HG03135 (cell line): ENCODE results near the gene LCP1.

Experiments
- ATAC-seq: cut with Tn5 transposase; IDR thresholded peaks from one replicate; pipeline ENCODE4 v1.9.1; 2021; ENCODE audit warnings: mild to moderate bottlenecking, moderate library complexity; ENCODE audit not compliant: unreplicated experiment

Gene LCP1

DNA sequence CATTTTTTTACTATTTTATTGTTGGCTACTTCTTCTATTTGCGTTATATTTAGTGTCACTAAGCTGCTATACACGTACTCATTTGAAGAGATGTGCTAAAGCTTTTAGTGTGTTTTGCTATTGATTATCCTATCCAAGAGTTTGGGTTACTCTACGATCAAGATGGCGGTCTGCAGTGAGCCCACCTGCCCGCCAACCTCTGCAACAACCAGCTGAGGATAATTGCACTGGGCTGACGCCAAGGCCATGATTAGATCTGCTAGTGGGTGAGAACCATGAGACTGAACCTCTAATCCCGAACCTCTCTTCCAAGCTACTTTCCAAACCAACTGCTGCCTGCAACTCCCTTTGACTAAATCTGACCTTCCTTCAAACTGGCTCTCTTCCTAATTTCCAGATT is 78.9 kb downstream of the LCP1 start:
- ATAC-seq = no peak

DNA sequence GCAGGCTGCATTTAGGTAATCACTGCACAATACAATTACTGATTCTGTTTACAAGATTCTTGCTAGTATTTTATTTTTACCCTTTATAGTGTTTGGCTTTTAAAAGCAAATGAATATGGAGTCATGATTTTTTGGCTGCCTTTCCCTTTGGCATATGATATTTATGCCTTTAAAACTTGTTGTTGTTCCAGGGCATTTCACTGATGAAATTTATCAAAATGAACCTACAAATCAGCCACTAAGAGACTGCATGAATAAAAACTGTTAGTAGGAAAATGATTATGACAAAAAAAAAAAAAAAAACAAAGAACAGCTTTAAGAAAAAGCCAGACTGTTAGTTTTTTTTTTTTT is 79.7 kb downstream of the LCP1 start:
- no peak for ATAC-seq

DNA sequence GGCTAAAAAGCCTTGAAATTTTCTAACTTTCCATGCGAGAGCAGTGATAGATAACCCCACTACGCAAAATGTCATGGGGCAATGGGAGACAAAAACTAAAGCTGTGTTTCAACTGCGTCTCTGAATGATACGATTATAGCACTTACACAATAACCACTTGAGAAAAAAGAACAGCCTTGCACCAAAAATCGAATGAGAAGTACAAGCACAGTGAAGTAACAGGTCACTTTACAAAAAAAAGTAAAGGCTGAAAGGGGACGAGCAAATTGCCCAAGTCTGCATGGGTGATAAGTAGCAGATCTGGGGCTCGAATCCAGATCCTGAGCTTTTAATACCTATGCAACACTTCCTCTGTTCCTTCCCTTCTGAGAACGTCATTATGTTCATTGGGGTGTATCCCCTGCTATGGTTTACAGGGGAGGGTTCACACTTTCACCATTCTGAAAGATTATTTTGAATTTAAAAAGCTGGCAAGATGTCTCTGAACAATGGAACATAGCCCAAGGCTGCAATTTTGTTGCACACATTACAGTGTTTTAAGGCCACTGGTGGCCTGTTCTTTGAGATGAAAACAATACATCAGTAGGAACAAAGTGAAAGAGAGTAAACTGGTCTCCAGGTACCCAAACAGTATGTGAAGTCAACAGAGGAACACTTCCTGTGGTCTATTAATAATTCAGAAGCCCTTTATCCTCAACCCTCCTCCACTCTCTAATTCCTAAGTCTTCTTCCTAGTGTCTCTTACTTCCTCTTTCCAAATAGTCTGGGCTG is 80.3 kb downstream of the LCP1 start:
- no peak for ATAC-seq

DNA sequence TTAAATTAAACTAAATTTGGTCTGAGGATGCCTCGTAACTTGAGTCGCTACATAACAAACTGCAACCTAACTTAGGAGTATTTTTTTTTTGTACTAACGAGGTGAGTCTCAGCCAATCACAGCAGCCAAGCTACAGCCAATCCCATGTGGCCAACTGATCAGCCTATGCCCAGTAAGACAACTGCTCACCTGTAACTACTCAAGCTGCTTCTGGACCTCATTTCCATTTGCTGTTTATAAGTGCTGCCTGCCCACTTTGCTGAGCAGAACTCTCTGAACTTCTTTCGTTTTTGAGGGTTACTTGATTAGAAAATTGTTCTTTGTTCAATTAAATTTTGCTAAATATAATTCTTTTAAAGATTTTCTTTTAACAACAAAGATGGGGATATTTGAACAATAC is 81.0 kb downstream of the LCP1 start:
- ATAC-seq = no peak

DNA sequence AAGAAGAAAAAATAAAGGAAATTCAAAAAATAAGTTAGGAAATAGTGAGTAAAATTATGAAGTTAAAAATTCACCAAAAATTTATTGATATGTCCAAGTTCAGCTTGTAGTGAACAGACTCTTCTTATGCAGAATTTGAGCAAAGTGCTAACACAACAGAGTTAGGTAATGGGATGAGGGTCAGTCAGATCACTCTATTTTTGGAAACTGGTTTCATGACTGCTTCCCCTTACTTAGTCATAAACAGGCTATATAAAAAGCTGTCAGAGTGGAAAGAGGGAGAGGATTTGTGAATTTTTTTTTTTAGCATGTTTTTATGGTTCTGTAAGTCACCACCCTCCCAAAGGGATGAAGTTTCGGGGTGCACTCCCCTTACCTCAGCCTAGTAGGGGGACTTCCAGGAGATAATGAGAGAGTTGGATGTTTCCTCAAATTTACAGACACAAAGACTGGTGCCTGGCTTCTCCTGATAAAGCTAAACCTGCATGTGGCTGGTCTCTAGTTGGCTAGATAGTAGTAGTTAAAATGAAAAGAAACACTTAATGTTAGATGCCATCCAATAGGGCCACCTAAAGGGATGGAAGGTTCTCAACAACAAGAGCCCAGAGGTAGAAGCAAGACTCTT is 81.7 kb downstream of the LCP1 start:
- ATAC-seq = no peak

DNA sequence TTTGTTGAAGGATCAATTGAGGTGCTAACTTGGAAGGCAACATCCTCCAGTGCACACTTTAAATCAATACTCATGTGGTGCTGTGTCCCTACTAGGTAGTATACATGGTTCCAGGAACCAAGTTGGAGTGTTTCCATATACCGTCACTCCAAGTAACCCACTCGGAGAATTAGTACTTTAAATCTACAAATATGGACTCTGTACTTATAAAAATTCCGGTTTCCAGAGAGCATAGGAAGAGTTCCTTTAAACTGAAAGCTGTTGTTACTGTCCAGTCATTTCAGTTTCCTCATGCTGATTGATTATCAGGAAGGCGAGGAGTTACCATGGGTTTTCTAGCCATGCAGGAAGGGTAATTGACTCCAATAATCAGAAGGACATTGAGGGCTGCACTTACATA is 84.3 kb downstream of the LCP1 start:
- no peak for ATAC-seq

DNA sequence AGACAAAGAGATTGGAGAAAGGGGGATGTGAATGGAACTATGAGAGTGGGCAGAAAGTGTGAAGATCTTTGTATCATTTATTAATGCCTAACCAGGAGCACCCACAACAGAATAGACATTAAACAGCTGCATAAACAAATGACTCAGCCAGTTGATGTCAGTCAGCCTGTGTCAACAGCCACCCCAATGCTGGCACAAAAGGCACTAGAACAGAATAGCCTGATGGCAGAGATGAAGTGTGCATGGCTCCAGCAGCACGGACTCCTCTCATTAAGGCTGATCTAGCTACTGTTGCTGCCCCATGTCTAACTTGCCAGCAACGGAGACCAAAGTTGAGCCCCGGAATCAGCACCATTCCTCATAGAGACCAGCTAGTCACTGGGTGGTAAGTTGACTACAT is 85.0 kb downstream of the LCP1 start:
- ATAC-seq = no peak

DNA sequence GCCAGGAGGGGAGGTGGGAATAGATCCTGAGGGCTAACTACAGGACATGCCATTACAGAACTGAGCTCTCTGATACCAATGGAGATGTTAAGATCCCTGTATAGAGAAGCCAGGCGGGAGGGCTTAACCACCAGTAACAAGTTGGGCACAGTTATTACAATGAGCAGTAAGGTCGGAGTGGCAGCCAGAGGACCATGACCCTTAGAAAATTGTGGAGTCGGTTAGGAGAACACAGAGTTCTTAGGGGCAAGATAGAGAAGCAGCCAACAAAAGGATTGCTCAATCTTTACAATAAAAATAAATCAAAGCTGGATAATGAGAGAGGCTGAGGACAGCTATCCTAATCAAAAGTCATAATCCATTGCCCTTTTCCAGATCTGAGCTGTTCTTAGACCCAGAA is 87.5 kb downstream of the LCP1 start:
- no peak for ATAC-seq

DNA sequence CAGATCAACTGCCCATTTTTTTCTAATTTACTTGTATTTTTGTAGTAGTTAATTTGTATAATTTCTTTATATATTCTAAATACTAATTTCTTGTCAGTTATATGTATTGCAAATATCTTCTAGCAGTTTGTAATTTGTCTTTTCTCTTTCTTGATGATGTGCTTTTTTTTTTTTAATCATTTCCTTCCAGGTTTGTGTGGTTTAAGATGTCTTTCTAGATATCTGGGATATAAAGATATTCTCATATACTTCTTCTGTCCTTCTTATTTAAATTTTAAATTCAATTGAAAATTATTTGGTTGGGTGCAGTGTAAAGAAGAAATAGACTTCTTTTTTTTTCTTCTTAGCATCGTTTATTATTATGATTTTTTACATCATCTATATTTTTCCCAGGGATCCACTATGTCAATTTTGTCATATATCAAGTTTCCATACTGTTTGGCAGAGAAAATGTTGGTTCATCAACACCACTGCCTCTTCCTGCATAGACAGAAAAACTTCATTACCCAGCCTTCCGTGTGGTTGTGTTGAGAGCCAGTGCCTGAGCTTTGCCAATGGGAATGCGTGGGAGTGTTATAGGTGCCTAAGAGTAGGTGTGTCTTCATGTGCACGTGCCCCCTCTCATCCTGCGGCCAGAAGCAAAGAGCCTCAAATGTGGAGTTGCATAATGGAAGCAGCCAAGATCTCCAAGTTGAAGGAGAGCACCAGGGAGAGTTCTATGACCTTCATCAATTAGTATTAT is 93.0 kb downstream of the LCP1 start:
- ATAC-seq = no peak

DNA sequence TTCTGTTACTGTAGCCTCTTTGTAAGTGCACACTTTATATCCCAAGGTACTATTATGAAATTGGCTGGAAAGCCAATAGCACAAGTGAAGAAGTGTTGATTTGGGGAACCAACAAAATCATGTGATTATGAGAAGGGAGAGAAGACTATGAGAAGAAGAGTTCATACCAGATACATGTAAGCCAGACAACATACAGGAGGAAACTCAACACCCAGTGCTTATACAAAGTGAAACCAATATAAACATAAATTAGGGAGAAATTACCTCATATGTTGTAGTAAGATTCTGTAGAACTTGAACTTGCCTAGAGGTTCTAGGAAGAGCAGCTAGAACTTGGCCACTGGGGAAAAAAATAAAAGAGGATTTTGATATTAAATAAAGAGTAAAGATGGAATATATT is 94.5 kb downstream of the LCP1 start:
- ATAC-seq = no peak

DNA sequence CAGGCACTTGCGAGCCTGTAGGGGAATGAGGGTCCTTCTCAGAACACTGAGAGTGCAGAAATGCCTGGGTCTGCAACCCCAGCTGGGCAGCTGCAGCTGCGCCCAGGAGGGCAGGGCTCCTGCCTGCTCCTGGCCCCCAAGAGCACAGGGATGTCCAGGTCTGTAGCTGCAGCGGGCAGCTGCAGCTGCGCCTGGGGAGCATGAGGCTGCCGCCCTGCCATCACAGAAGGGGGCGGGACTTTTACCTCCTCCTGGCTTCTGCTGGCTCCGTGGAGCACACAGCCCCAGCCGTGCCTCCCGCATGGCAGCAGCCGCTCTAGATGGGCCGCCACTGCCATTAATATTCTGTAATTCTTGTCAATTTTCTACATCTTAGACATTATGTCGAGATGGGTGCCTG is 95.0 kb downstream of the LCP1 start:
- no peak for ATAC-seq

DNA sequence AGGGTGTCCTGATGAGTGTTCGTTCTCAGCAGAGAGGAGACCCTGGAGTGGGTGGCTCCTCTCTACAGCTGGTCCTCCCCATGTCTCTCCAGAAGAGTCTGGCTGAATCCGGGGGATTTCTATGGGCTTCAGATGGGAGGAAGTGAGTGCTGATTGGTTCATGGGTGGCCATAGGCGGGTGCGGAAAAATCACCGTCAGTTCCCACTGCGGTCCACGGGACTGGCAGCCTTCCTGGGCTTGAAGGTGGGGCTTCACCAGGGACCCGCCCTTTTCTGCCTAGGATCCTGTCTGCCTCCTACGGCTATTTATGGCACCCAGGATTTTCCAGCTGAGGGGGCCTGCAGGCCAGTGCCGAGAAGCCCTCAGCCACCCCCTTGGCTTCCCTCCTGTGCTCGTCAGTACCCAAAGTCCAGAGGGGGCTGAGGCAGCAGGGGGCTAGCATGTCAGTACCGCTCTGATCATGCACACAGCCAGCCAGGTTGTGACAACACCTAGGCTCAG is 95.5 kb downstream of the LCP1 start:
- ATAC-seq = no peak

DNA sequence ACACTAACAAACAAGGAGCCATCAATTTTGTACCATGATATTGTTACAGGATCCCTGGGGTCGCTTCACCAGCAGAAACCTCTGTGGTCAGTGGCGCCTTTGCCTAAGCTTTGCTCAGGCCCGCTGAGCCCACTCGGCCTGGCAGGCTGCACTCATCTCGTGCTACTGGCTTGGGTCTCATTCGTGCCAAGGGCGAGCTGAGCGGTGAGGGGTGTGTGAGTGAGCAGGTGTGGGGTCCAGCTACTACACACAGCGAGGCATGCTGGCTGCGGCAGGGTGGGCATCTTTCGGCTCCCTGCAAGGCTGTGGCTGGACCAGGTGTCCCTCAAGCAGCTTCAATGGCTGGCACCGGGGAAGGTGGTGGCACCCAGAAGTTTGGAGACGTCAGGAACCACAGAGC is 96.2 kb downstream of the LCP1 start:
- no peak for ATAC-seq

DNA sequence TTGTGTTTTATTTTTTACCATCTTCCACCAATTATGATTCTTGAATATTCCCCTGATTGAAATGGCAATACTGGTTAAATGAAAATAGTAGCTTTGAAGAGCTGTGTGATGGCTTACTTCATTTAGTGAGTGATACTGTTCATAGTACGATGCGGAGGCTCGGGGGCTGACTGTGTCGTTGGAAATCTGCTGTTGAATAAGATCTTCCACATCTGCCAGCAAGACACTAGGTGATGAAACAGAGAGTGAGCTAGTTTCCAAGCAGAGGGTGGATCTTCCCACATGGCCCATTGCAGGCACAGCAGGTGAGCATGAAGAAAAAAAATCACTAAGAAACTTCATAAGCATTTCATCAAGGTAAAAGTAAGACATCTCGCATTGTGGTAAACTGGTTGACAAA is 99.7 kb downstream of the LCP1 start:
- ATAC-seq = no peak

DNA sequence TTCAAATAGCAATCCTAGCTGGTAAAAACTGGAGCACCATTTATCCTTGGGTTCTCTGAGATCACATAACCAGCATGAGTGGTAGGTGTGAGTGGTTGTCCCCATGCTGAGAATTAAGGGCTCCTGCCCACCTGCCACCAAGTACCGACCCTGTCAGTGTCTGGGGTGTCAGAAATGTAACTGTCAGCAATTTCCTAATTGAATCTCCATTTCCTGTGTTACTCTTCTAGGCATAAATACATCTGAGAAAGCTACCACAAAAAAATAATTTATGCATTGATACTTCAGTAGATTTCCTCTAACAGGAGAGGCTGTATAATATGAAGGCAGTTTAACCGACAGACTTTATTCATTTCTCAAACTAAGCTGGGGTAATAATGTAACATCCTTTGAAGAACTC is 102.2 kb downstream of the LCP1 start:
- ATAC-seq = no peak

DNA sequence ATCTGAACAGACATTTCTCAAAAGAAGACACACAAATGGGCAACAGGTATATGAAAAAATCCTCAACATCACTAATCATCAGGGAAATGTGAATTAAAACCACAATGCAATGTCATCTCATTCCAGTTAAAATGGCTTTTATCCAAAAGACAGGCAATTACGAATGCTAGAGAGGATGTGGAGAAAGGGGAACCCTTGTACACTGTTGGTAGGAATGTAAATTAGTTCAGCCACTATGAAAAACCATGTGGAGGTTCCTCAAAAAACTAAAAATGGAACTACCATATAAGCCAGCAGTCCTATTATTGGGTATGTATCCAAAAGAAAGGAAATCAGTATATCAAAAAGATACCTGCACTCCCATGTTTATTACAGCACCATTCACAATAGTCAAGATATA is 104.7 kb downstream of the LCP1 start:
- no peak for ATAC-seq

DNA sequence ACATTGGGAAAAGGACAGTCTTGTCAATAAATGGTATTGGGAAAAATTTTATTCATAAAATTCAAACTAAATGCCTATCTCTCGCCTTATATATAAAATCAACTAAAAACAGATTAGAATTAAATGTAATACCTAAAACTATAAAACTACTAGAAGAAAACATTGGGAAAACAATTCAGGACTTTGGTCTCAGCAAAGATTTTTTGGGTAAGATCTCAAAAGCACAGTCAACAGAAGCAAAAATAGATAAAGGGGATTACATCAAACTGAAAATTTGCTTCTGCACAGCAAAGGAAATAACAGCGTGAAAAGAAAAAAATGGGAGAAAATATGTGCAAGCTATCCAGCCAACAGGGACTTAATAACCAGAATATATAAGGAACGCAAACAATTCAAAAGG is 105.2 kb downstream of the LCP1 start:
- ATAC-seq = no peak
